Measurements from ENCODE around the gene NDUFAF7.

Gene NDUFAF7

GRCh38 chr2:37243435-37243834, 12.0 kb downstream of the NDUFAF7 start:
- Histone ChIP-seq H3K36me3 (ENCODE audit: control insufficient read depth, insufficient read depth, low read length) (no peaks in the 10 kb centered on the region; the same call in 1 of the 2 replicates), H3K4me3 (replicated peaks; ENCODE audit: low read depth, low read length) (no peak overlapping the region), H3K27me3 (replicated peaks; ENCODE audit: control insufficient read depth, insufficient read depth, low read length) (no peaks in the 10 kb centered on the region)
- peak; percentile 13 for DNase-seq (ENCODE audit: extremely low read depth, insufficient read length)
- TF ChIP-seq CTCF (IDR thresholded peaks at IDR 0.05; ENCODE audit: insufficient read depth, low read length, poor library complexity, severe bottlenecking): no peak

- Histone ChIP-seq H3K36me3 (ENCODE audit: control insufficient read depth, insufficient read depth, low read length) (no peaks in the 10 kb centered on the region; the same call in 1 of the 2 replicates), H3K4me3 (replicated peaks; ENCODE audit: low read depth, low read length) (no peak overlapping the region), H3K27me3 (replicated peaks; ENCODE audit: control insufficient read depth, insufficient read depth, low read length) (no peaks in the 10 kb centered on the region)
- DNase-seq (ENCODE audit: extremely low read depth, insufficient read length): peak; percentile 43
- no peak for TF ChIP-seq CTCF (IDR thresholded peaks at IDR 0.05; ENCODE audit: insufficient read depth, low read length, poor library complexity, severe bottlenecking)
Observed at GRCh38 chr2:37244017-37244416, 12.6 kb downstream of the NDUFAF7 start.

GRCh38 chr2:37244755-37245154, 13.3 kb downstream of the NDUFAF7 start:
- Histone ChIP-seq H3K36me3 (ENCODE audit: control insufficient read depth, insufficient read depth, low read length) (no peaks in the 10 kb centered on the region; the same call in 1 of the 2 replicates), H3K4me3 (replicated peaks; ENCODE audit: low read depth, low read length) (no peak overlapping the region), H3K27me3 (replicated peaks; ENCODE audit: control insufficient read depth, insufficient read depth, low read length) (no peaks in the 10 kb centered on the region)
- no peak for TF ChIP-seq CTCF (IDR thresholded peaks at IDR 0.05; ENCODE audit: insufficient read depth, low read length, poor library complexity, severe bottlenecking)
- DNase-seq (ENCODE audit: extremely low read depth, insufficient read length): no peak

GRCh38 chr2:37246205-37246604, 14.7 kb downstream of the NDUFAF7 start:
- Histone ChIP-seq H3K36me3 (ENCODE audit: control insufficient read depth, insufficient read depth, low read length) (no peaks in the 10 kb centered on the region; the same call in 1 of the 2 replicates), H3K4me3 (replicated peaks; ENCODE audit: low read depth, low read length) (no peak overlapping the region), H3K27me3 (replicated peaks; ENCODE audit: control insufficient read depth, insufficient read depth, low read length) (no peaks in the 10 kb centered on the region)
- no peak for TF ChIP-seq CTCF (IDR thresholded peaks at IDR 0.05; ENCODE audit: insufficient read depth, low read length, poor library complexity, severe bottlenecking)
- no peak for DNase-seq (ENCODE audit: extremely low read depth, insufficient read length)

- no peak overlapping the region for H3K4me3 ChIP-seq (replicated peaks; ENCODE audit: low read depth, low read length)
- DNase-seq (ENCODE audit: extremely low read depth, insufficient read length): no peak
- H3K36me3 ChIP-seq (ENCODE audit: control insufficient read depth, insufficient read depth, low read length): no peaks in the 10 kb centered on the region; the same call in 1 of the 2 replicates
- H3K27me3 ChIP-seq (replicated peaks; ENCODE audit: control insufficient read depth, insufficient read depth, low read length): no peaks in the 10 kb centered on the region
- TF ChIP-seq CTCF (IDR thresholded peaks at IDR 0.05; ENCODE audit: insufficient read depth, low read length, poor library complexity, severe bottlenecking): no peak
Observed at GRCh38 chr2:37250869-37251740, 19.6 kb downstream of the NDUFAF7 start.
